HepG2 (cell line): ENCODE measurements around the gene REEP3. TPM values are rescaled to one million over a fixed set of nuclear protein-coding genes. Genes with fewer than 3 reads are reported as not detected.
A peak's percentile ranks its signal among the peaks of the same experiment; 100 is the strongest.

Source experiments
- EHMT2 ChIP-seq: fragments of 200-600 bp; sonication (generic); IDR thresholded peaks from 2 replicates; pipeline ENCODE4 v1.7.0; 2017; ENCODE audit warnings: antibody characterized with exemption, low read depth, low read length, borderline replicate concordance
- ERF ChIP-seq: IDR thresholded peaks from 2 replicates; pipeline ENCODE4 v1.6.1; 2018; ENCODE audit warnings: missing biosample characterization, missing genetic modification reagents
- GATA4 ChIP-seq: sonication (generic); IDR thresholded peaks from 2 replicates; pipeline ENCODE4 v1.6.1; 2016; ENCODE audit warnings: antibody characterized with exemption, low read depth, borderline replicate concordance
- MED1 ChIP-seq: sonication (generic); formaldehyde crosslinking; IDR thresholded peaks from 2 replicates; pipeline ENCODE4 v1.4.0; 2020; ENCODE audit warnings: missing genetic modification reagents
- MIER2 ChIP-seq: IDR thresholded peaks from 2 replicates; pipeline ENCODE4 v1.6.1; 2016; ENCODE audit warnings: missing biosample characterization, missing genetic modification reagents
- MTA1 ChIP-seq: sonication (generic); formaldehyde crosslinking; IDR thresholded peaks from 2 replicates; pipeline ENCODE4 v1.4.0; 2020; ENCODE audit warnings: missing genetic modification reagents, mild to moderate bottlenecking, borderline replicate concordance
- MTERF4 ChIP-seq: sonication (generic); formaldehyde crosslinking; IDR thresholded peaks from 2 replicates; pipeline ENCODE4 v1.8.0; 2023; ENCODE audit warnings: mild to moderate bottlenecking, missing genetic modification reagents
- NR2C2 ChIP-seq: sonication (generic); formaldehyde crosslinking; IDR thresholded peaks from 2 replicates; pipeline ENCODE4 v1.4.0; 2020; ENCODE audit warnings: missing genetic modification reagents, mild to moderate bottlenecking, moderate library complexity, borderline replicate concordance
- NR3C1 ChIP-seq: sonication (generic); formaldehyde crosslinking; IDR thresholded peaks from 2 replicates; pipeline ENCODE4 v1.4.0; 2020; ENCODE audit warnings: missing genetic modification reagents
- SATB2 ChIP-seq: sonication (generic); formaldehyde crosslinking; IDR thresholded peaks from 2 replicates; pipeline ENCODE4 v1.5.0; 2020; ENCODE audit warnings: missing genetic modification reagents
- SP4 ChIP-seq: sonication (generic); formaldehyde crosslinking; IDR thresholded peaks from 2 replicates; pipeline ENCODE4 v1.8.1; 2023; ENCODE audit warnings: mild to moderate bottlenecking, missing genetic modification reagents
- SP5 ChIP-seq: IDR thresholded peaks from 2 replicates; pipeline ENCODE4 v1.6.1; 2016; ENCODE audit warnings: low read depth, borderline replicate concordance
- SRSF4 ChIP-seq: fragments of 200-400 bp; formaldehyde crosslinking; IDR thresholded peaks from one replicate; pipeline ENCODE4 v1.6.1; 2018; ENCODE audit warnings: mild to moderate bottlenecking, low read depth, low read length, moderate library complexity; ENCODE audit not compliant: poor library complexity, severe bottlenecking
- ZEB1 ChIP-seq: IDR thresholded peaks from 2 replicates; pipeline ENCODE4 v1.6.1; 2012; ENCODE audit warnings: mild to moderate bottlenecking, low read depth, inconsistent platforms; ENCODE audit not compliant: insufficient replicate concordance
- ZFP36L1 ChIP-seq: sonication (generic); formaldehyde crosslinking; IDR thresholded peaks from 2 replicates; pipeline ENCODE4 v1.8.0; 2022; ENCODE audit warnings: mild to moderate bottlenecking, missing genetic modification reagents, moderate library complexity
- polyA plus RNA-seq, 8 experiments: library from polyadenylated mRNA; depleted of rRNA in 3 of 8; stranded (reverse) in 7 of 8; unstranded in 1 of 8; fragments of >200 nt; fragmentation: Illumina TruSeq in 4 of 8; extraction: Trizol in 4 of 8; gene quantifications; 2 replicates each; pipeline versions ENCODE4 v1.2.1 to v1.2.3, GENCODE V29; 2011 to 2016; ENCODE audit warnings: low read depth in 4 of 8, missing spikeins in 1 of 8, mixed read lengths in 1 of 8; ENCODE audit not compliant: insufficient read depth in 1 of 8
- total RNA-seq, 5 experiments: library from RNA; depleted of rRNA; stranded (reverse); fragments of >200 nt; fragmentation: Illumina TruSeq; extraction: Trizol; gene quantifications; 2 replicates each; pipeline ENCODE4 v1.2.3, GENCODE V29; 2016; ENCODE audit warnings: low read depth in 1 of 5
- TF ChIP-seq, protein P1 (sequence below): sonication (generic); formaldehyde crosslinking; IDR thresholded peaks from 2 replicates; pipeline ENCODE4 v1.5.0; 2020; ENCODE audit warnings: mild to moderate bottlenecking, missing genetic modification reagents, borderline replicate concordance
- TF ChIP-seq, protein P2 (sequence below): sonication (generic); formaldehyde crosslinking; IDR thresholded peaks from 2 replicates; pipeline ENCODE4 v1.5.0; 2020; ENCODE audit warnings: mild to moderate bottlenecking, missing genetic modification reagents

Gene REEP3
- total and polyA plus RNA-seq, 2 of the 13 experiments (the other 11 are each of a cell fraction or from before 2014, with no cell fraction given), result 7.1 to 31.4 TPM

DNA sequence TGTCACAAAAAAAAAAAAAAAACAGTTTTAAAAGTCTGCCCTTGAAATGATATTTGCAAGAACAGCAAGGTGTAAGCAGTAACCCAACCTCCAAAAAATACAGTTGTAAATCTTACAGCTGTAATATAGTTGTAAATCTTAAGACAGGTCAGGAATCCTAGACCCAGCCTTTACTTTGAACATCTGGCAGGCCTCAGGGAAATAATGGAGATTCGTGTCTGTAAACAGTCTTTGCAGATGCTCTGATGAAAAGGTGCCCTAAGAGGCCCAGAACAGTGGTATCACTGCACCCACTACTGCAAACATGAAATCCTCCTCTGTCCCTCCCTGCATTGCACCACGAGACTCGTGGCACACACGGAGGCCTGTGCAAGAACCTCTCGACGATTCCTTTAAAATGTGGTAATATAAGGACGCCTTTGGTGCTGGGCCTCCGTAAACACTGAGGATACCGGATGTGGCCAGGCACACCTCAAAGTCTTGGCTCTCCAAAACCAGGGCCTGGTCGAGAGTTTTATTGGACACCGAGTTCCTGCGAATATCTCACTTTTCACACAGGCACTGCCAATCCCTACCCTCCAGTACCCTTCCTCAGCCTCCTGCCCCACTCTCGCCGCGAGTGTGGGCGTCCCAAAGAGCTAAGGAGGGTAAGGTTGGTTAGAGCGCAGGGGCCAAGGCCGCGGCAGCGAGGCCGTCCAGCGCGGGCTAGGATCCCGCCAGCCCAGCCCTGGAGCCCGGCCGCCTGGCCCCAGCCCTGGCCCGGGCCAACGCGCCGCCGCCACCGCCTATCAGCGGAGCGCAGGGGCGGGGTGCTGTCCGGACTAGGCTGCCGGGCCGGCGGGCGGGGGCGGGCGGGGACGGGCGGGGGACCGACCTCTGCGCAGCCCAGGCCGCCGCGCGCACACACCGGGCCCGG, at the start of gene REEP3 (continued):
- TF ChIP-seq, protein P1, sequence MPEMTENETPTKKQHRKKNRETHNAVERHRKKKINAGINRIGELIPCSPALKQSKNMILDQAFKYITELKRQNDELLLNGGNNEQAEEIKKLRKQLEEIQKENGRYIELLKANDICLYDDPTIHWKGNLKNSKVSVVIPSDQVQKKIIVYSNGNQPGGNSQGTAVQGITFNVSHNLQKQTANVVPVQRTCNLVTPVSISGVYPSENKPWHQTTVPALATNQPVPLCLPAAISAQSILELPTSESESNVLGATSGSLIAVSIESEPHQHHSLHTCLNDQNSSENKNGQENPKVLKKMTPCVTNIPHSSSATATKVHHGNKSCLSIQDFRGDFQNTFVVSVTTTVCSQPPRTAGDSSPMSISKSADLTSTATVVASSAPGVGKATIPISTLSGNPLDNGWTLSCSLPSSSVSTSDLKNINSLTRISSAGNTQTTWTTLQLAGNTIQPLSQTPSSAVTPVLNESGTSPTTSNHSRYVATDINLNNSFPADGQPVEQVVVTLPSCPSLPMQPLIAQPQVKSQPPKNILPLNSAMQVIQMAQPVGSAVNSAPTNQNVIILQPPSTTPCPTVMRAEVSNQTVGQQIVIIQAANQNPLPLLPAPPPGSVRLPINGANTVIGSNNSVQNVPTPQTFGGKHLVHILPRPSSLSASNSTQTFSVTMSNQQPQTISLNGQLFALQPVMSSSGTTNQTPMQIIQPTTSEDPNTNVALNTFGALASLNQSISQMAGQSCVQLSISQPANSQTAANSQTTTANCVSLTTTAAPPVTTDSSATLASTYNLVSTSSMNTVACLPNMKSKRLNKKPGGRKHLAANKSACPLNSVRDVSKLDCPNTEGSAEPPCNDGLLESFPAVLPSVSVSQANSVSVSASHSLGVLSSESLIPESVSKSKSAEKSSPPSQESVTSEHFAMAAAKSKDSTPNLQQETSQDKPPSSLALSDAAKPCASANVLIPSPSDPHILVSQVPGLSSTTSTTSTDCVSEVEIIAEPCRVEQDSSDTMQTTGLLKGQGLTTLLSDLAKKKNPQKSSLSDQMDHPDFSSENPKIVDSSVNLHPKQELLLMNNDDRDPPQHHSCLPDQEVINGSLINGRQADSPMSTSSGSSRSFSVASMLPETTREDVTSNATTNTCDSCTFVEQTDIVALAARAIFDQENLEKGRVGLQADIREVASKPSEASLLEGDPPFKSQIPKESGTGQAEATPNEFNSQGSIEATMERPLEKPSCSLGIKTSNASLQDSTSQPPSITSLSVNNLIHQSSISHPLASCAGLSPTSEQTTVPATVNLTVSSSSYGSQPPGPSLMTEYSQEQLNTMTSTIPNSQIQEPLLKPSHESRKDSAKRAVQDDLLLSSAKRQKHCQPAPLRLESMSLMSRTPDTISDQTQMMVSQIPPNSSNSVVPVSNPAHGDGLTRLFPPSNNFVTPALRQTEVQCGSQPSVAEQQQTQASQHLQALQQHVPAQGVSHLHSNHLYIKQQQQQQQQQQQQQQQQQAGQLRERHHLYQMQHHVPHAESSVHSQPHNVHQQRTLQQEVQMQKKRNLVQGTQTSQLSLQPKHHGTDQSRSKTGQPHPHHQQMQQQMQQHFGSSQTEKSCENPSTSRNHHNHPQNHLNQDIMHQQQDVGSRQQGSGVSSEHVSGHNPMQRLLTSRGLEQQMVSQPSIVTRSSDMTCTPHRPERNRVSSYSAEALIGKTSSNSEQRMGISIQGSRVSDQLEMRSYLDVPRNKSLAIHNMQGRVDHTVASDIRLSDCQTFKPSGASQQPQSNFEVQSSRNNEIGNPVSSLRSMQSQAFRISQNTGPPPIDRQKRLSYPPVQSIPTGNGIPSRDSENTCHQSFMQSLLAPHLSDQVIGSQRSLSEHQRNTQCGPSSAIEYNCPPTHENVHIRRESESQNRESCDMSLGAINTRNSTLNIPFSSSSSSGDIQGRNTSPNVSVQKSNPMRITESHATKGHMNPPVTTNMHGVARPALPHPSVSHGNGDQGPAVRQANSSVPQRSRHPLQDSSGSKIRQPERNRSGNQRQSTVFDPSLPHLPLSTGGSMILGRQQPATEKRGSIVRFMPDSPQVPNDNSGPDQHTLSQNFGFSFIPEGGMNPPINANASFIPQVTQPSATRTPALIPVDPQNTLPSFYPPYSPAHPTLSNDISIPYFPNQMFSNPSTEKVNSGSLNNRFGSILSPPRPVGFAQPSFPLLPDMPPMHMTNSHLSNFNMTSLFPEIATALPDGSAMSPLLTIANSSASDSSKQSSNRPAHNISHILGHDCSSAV (CRISPR knock-in tag), result no peak
- TF ChIP-seq SP5 (CRISPR knock-in tag), result no peak
- no peak for TF ChIP-seq ZEB1
- no peak for TF ChIP-seq MIER2 (CRISPR knock-in tag)
- no peak for TF ChIP-seq NR3C1
- TF ChIP-seq MTA1, result no peak; the same call in 1 of the 2 replicates
- TF ChIP-seq SATB2 (CRISPR knock-in tag), result peak; percentile 71; the same call in 1 of the 2 replicates
- TF ChIP-seq NR2C2 (CRISPR knock-in tag), result peak; percentile 39; the same call in 1 of the 2 replicates
- TF ChIP-seq, protein P2, sequence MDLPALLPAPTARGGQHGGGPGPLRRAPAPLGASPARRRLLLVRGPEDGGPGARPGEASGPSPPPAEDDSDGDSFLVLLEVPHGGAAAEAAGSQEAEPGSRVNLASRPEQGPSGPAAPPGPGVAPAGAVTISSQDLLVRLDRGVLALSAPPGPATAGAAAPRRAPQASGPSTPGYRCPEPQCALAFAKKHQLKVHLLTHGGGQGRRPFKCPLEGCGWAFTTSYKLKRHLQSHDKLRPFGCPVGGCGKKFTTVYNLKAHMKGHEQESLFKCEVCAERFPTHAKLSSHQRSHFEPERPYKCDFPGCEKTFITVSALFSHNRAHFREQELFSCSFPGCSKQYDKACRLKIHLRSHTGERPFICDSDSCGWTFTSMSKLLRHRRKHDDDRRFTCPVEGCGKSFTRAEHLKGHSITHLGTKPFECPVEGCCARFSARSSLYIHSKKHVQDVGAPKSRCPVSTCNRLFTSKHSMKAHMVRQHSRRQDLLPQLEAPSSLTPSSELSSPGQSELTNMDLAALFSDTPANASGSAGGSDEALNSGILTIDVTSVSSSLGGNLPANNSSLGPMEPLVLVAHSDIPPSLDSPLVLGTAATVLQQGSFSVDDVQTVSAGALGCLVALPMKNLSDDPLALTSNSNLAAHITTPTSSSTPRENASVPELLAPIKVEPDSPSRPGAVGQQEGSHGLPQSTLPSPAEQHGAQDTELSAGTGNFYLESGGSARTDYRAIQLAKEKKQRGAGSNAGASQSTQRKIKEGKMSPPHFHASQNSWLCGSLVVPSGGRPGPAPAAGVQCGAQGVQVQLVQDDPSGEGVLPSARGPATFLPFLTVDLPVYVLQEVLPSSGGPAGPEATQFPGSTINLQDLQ (CRISPR knock-in tag), result no peak
- TF ChIP-seq ZFP36L1 (CRISPR knock-in tag), result no peak; the same call in 1 of the 2 replicates
- TF ChIP-seq GATA4, result 0 out of 2 replicates have a peak, but pooled peaks have one; percentile 16
- peak; percentile 38 for TF ChIP-seq MED1 (CRISPR knock-in tag)
- no peak for TF ChIP-seq EHMT2
- TF ChIP-seq SP4, result peak; percentile 50
- TF ChIP-seq MTERF4, result no peak; the same call in 1 of the 2 replicates
- TF ChIP-seq SRSF4, result no peak
- TF ChIP-seq ERF (CRISPR knock-in tag), result 0 out of 2 replicates have a peak, but pooled peaks have one; percentile 13
